AG04450 (cell line): Measurements from ENCODE around the gene GNL2. TPM values are rescaled to one million over a fixed set of nuclear protein-coding genes. Genes with fewer than 3 reads are reported as not detected.
A peak's percentile ranks its signal among the peaks of the same experiment; 100 is the strongest.

Source experiments
- CTCF ChIA-PET: fragments of 300-600, 350-600 bp; formaldehyde crosslinking; extraction: SDS; loops from one replicate; lab custom pipeline; 2022; ENCODE audit warnings: antibody characterized with exemption, inconsistent platforms; lab: Charles Lee
- POLR2A ChIA-PET: fragments of 350-600 bp; formaldehyde crosslinking; extraction: SDS; loops from one replicate; lab custom pipeline; 2021; ENCODE audit warnings: antibody characterized with exemption, inconsistent platforms; lab: Yijun Ruan, JAX
- DNase-seq: peaks from one replicate; pipeline ENCODE4 v3.0.0-alpha.2; 2011; ENCODE audit warnings: low read depth, low spot score
- H3K27ac ChIP-seq: one replicate; pipeline ENCODE4 v1.5.1; 2012; ENCODE audit warnings: low read depth, low read length, control low read depth
- H3K27me3 ChIP-seq: one replicate; pipeline ENCODE4 v1.6.0; 2012; ENCODE audit warnings: low read length; ENCODE audit not compliant: control insufficient read depth, insufficient read depth
- H3K4me3 ChIP-seq: 2 replicates; pipeline ENCODE4 v1.5.1; 2011; ENCODE audit warnings: mild to moderate bottlenecking, low read depth, low read length, control low read depth
- H3K9me3 ChIP-seq: 2 replicates; pipeline ENCODE4 v1.5.1; 2012; ENCODE audit warnings: low read length; ENCODE audit not compliant: control insufficient read depth, insufficient read depth
- polyA plus RNA-seq: library from polyadenylated mRNA; depleted of rRNA; stranded (reverse); fragments of >200 nt; gene quantifications from 2 replicates; pipeline ENCODE4 v1.2.3, GENCODE V29; 2011
- TF ChIP-seq, protein P1 (sequence below): IDR thresholded peaks from 2 replicates; pipeline ENCODE4 v1.5.1; 2011; ENCODE audit warnings: low read depth, low read length, control low read depth, inconsistent platforms

The GNL2 gene
- polyA plus RNA-seq, 1 experiment = 64.7 TPM

DNA sequence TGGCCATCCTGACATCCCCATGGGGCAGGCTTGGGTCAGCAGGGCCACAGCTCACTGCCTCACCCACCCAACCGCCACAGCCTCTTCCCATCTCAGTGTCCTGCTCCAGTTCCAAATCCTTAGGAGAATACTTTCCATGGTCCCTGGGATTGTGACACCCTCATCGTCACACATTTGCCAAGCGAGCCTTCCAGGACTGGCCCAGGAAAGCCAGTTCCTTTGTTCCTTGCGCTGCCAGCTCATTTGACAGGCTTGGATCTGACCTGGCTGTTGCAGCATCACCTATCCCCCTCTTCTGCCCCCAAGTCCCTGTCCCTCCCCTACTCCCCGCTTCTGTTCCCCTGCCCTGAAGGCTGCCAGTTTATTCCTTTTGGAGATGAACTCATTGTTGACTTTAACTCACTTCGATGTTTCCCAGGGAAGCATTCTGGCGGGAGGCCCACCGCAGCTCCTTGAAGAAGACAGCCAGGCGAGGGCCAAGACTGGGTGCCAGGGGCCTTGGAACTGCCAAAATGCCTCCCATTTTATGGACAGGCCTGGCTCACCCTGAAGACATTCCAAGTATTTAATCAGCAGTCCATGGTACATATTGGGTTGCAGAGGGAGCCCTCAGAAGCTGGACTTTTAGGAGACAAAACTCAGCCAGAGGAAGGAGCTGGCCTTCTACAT lies 10.2 kb upstream of the GNL2 start:
- Histone ChIP-seq H3K27me3 (peaks cover 26% of the 10 kb centered on the region), H3K9me3 (no peaks in the 10 kb centered on the region), H3K27ac (no peak overlapping the region), H3K4me3 (no peak overlapping the region)
- ChIA-PET POLR2A (interaction anchor here (1.0 to 1.2 kb wide), 2 partner anchors 10 to 85 kb away, joined by 3 to 5 read pairs; partner anchors contain the start of gene GNL2), CTCF (interaction anchor here (13.1 kb wide), 1 partner anchor 74 kb away, joined by 378 read pairs; no protein-coding TSS in a partner anchor)
- TF ChIP-seq, protein P1, sequence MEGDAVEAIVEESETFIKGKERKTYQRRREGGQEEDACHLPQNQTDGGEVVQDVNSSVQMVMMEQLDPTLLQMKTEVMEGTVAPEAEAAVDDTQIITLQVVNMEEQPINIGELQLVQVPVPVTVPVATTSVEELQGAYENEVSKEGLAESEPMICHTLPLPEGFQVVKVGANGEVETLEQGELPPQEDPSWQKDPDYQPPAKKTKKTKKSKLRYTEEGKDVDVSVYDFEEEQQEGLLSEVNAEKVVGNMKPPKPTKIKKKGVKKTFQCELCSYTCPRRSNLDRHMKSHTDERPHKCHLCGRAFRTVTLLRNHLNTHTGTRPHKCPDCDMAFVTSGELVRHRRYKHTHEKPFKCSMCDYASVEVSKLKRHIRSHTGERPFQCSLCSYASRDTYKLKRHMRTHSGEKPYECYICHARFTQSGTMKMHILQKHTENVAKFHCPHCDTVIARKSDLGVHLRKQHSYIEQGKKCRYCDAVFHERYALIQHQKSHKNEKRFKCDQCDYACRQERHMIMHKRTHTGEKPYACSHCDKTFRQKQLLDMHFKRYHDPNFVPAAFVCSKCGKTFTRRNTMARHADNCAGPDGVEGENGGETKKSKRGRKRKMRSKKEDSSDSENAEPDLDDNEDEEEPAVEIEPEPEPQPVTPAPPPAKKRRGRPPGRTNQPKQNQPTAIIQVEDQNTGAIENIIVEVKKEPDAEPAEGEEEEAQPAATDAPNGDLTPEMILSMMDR = no peak
- no peak for DNase-seq

DNA sequence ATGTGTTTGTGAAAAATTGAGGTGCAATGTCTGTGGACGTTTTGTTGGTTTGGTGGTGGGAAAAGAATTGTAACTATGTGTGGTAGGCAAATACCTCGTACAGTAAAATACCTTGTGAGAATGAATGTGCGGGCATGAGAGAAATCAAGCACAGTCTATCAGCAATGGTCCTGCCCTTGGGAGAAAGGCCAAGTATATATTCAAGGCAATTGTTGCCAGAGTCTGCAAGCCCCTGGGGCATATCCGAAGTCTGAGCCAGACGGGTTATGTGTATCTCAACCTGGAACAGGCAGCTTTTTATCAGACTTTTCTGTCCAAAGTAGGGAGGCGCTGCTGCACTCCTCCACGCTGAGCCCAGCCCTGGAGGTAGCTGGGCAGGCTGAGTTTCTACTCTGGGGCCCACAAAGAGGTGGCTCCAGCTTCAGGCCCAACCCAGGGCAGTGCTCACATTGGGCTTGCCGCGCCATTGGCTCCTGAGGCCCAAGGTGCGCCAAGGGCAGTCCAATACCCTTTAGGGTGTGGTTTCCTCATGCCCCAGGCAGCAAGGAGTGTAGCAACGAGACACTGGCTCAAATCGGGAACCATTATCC lies 9.4 kb upstream of the GNL2 start:
- H3K9me3 ChIP-seq = no peaks in the 10 kb centered on the region
- TF ChIP-seq, protein P1 = no peak
- no peak for DNase-seq
- ChIA-PET CTCF (interaction anchor here (13.1 kb wide), 1 partner anchor 75 kb away, joined by 378 read pairs; no protein-coding TSS in a partner anchor), POLR2A (no interaction called here)
- peaks cover 32% of the 10 kb centered on the region for H3K27me3 ChIP-seq
- H3K4me3 ChIP-seq = no peak overlapping the region
- no peak overlapping the region for H3K27ac ChIP-seq

DNA sequence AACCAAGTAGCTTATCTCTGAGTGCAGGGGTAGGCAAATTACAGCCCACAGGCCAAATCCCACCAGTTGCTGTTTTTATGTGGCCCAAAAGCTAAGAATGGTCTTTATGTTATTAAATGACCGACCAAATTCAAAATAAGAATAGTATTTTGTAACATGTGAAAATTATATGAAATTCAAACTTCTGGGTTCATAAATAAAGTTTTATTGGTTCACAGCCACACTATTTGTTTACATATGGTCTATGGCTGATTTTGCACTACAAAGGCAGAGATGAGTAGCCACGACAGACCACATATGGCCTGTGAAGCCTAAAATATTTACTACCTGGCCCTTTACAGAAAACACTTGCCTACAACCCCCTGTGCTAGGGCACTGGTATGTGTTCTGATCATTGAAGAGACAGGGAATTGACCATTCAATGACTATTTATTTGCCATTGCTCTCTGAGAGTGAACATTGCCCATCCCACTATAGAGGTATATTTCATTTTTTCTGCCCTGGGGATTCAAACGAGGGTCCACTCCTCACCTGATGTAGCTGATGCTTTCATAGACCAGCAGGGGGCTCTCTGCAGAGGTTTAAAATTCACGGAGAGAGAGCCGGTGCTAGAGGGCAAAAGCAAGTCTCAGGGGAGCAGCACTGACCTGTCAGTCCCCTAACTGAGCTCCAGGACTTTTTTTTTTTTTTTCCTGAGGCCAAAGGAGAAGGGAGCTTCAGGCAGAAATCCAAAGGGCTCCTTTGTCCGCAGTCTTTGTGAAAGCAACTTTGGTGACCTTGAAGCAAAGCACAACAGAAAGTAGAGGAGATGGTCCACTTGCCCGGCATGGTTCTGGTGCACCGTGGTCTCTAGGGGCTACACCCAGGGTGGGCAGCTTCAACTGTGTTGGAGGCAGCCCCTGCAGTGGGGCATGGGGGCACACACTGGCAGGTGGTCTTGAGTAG lies 7.3 kb upstream of the GNL2 start:
- POLR2A ChIA-PET = interaction anchor here (0.7 to 1.2 kb wide), 3 partner anchors 32 to 87 kb away, joined by 3 to 6 read pairs (median 3); partner anchors contain the start of gene RSPO1
- Histone ChIP-seq H3K27ac (no peak overlapping the region), H3K9me3 (no peaks in the 10 kb centered on the region), H3K4me3 (no peak overlapping the region), H3K27me3 (peaks cover 29% of the 10 kb centered on the region)
- no peak for DNase-seq
- TF ChIP-seq, protein P1 = peak; percentile 78
- CTCF ChIA-PET = interaction anchor here (0.5 to 13.1 kb wide), 34 partner anchors 9 to 401 kb away, joined by 3 to 378 read pairs (median 5); partner anchors contain the start of genes CDCA8 and MEAF6

DNA sequence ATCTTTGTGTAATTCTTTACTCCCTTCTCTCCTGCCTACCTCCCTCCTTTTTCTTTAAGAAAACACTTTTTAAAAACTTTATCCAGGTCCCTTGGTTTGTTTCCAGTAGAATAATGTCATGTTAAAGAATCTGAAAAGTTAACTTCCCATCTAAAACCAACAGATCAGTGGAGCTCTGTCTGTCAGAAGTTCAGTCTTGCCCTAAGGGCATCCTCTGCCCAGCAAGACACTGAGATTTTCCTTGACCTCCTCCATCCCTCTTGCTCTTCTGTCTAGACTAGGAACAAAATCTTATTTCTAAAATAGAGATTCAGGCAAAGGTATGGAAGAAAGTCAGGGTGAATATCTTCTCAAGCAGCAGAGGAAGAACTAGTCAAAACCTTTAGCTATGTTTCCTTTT lies 5.7 kb upstream of the GNL2 start:
- ChIA-PET CTCF (interaction anchor here (1.1 to 13.1 kb wide), 5 partner anchors 18 to 79 kb away, joined by 3 to 378 read pairs (median 17); no protein-coding TSS in a partner anchor), POLR2A (no interaction called here)
- Histone ChIP-seq H3K27me3 (peaks cover 24% of the 10 kb centered on the region), H3K27ac (no peak overlapping the region), H3K9me3 (no peaks in the 10 kb centered on the region), H3K4me3 (no peak overlapping the region)
- TF ChIP-seq, protein P1 = no peak
- no peak for DNase-seq
